AG09309 (cell line): ENCODE data around the gene PNMA6E.

Source experiments
- DNase-seq: peaks from one replicate; pipeline ENCODE4 v3.0.0-alpha.2; 2010; ENCODE audit warnings: low read depth
- H3K4me3 ChIP-seq: 2 replicates; pipeline ENCODE4 v1.5.1; 2011; ENCODE audit warnings: mild to moderate bottlenecking, low read depth, low read length, moderate library complexity; ENCODE audit not compliant: control insufficient read depth
- TF ChIP-seq, protein P1 (sequence below): IDR thresholded peaks from 2 replicates; pipeline ENCODE4 v1.5.1; 2011; ENCODE audit warnings: mild to moderate bottlenecking, low read depth, low read length, inconsistent platforms; ENCODE audit not compliant: insufficient read depth, control insufficient read depth; ENCODE audit errors: missing control alignments

The PNMA6E gene

DNA sequence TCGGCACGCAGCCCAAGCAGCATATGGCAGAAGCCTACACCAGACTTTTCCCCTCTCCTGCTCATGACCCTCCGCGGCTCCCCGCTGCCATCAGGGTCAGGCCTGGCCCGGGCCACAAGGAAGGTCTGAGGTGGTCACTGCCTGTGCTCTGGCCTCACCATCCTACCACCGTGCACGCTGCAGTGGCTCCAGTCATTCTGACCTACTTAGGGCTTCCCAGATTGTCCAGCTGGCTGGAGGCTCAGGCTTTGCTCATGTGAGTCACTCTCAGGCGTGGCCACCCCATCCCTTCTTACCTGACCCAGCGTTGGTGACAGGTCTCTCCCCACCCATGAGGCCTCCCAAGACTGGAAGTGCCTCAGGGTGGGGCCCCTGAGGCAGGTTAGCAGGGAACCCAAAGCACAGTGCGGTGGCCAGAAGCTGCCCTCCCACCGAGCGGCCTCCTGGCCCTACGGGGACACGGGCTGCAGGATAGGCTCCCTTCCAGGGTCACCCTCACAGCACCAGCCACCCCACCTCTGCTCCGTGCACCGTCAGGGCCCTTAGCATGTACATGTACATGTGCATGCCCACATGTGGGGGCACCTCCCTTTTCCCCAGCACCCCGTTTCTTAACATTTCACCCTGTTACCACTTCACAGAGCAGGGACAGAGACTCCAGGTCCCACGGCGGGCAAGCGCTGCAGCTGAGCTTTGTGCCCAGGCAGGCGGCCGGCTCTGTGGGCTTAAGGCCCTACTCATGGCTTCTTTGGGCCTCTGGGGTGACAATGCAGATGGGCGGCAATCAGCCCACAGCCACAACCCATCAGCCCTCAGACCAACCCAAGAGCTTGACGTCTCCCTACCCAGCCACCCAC lies 42.6 kb upstream of the PNMA6E start:
- TF ChIP-seq, protein P1, sequence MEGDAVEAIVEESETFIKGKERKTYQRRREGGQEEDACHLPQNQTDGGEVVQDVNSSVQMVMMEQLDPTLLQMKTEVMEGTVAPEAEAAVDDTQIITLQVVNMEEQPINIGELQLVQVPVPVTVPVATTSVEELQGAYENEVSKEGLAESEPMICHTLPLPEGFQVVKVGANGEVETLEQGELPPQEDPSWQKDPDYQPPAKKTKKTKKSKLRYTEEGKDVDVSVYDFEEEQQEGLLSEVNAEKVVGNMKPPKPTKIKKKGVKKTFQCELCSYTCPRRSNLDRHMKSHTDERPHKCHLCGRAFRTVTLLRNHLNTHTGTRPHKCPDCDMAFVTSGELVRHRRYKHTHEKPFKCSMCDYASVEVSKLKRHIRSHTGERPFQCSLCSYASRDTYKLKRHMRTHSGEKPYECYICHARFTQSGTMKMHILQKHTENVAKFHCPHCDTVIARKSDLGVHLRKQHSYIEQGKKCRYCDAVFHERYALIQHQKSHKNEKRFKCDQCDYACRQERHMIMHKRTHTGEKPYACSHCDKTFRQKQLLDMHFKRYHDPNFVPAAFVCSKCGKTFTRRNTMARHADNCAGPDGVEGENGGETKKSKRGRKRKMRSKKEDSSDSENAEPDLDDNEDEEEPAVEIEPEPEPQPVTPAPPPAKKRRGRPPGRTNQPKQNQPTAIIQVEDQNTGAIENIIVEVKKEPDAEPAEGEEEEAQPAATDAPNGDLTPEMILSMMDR, result no peak
- no peak for DNase-seq
- H3K4me3 ChIP-seq, result no peak overlapping the region

DNA sequence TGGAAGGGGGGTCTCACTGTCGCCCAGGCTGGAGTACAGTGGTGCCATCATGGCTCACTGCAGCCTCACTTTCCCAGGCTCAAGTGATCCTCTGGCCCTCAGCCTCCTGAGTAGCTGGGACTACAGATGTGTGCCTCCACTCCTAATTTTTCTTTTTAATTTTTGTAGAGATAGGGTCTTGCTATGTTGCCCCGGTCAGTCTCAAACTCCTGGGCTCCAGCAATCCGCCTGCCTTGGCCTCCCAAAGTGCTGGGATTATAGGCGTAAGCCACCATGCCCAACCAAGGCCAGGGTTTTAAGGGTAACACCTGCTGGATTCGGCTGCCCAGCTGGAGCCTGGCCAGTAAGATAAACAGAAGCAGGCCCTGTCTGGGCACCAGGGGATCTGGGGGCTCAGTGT lies 41.3 kb upstream of the PNMA6E start:
- DNase-seq, result no peak
- TF ChIP-seq, protein P1, result no peak
- no peak overlapping the region for H3K4me3 ChIP-seq

DNA sequence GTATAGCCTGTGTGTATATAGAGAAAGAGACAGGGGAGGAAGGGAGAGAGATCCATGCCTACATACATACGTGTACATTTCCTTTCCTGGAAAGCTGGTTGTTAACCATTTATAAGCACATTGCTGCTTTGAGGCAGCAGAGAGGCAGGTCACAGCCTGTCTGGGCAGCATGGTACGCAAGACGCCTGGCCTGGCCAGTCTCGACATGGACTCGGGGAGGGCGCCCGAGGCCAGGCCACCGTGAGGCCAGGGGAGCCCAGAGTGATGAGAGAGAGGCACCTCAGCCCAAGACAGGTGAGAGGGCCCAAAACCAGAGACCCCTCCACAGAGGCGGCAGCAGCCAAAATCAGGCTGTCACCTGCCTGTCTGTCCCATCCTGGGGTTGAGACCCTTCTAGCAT lies 40.8 kb upstream of the PNMA6E start:
- H3K4me3 ChIP-seq, result no peak overlapping the region
- no peak for DNase-seq
- TF ChIP-seq, protein P1, result no peak

DNA sequence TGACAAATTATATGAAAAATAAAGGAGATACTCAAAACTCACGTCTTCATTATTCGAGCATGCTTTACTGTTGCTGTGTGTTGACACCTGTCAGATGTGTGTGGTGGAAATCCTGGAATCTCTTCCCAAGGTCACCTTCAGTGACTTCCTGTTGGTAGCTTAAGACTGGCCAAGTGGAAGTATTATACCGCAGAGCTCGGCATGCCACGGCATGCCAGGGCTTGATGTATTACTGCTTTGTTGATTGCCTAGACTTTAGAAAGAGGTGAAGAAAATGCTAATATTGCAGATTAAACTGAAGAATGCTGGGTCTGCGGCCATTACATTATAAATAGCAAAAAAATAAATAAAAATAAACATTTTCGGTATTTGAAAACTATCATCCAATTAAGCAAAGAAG lies 40.1 kb upstream of the PNMA6E start:
- H3K4me3 ChIP-seq, result no peak overlapping the region
- TF ChIP-seq, protein P1, result no peak
- DNase-seq, result no peak

GRCh38 chrX:153440556-153441135 lies 39.5 kb upstream of the PNMA6E start:
- H3K4me3 ChIP-seq, result no peak overlapping the region
- TF ChIP-seq, protein P1, result no peak
- no peak for DNase-seq

DNA sequence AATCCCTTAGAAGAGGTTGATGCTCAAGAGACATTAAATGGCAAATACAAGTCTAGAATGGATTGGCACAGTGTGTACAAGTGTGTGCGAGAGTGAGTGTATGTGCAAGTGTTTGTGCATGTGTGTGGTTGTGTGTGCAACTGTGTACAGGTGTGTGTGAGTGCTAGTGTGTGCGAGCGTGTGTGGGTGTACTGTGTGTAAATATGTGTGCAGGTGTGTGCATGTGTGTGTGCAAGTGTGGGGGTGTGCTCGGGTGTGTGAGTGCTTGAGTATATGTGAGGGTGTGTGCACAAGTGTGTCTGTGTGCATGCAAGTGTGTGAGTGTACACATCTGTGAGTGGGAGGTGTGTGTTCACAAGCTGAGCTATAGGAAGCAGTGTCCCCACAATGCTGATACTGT lies 38.8 kb upstream of the PNMA6E start:
- H3K4me3 ChIP-seq, result no peak overlapping the region
- TF ChIP-seq, protein P1, result no peak
- no peak for DNase-seq
